SIG-M5 treated with dmso at 0.1 percent for 504 hours (cell line): Measurements from ENCODE around the gene NFKBIL1.
A peak's percentile ranks its signal among the peaks of the same experiment; 100 is the strongest.
"Not testable (repeated sequence)": the region's sequence is repeated elsewhere in the genome, so short reads cannot be mapped to it uniquely, and the experiment has no call there.

ENCODE experiments used
- DNase-seq: peaks from one replicate; lab custom pipeline; 2025; ENCODE audit not compliant: unreplicated experiment; lab: John Stamatoyannopoulos, UW

Gene NFKBIL1

GRCh38 chr6:31579546-31580437, 32.4 kb downstream of the NFKBIL1 start:
- no peak for DNase-seq

GRCh38 chr6:31580438-31580740, 33.0 kb downstream of the NFKBIL1 start:
- DNase-seq = no peak

GRCh38 chr6:31580807-31581433, 33.5 kb downstream of the NFKBIL1 start:
- peak; percentile 77 for DNase-seq

GRCh38 chr6:31581434-31582229, 34.2 kb downstream of the NFKBIL1 start:
- no peak for DNase-seq

- DNase-seq = no peak
Observed at GRCh38 chr6:31582230-31582643, 34.8 kb downstream of the NFKBIL1 start, which contains the start of gene LTB. Gene LTB (minus strand): TSS chr6:31582424. CDS start chr6:31582417, 7 bp downstream.

- DNase-seq = peak; percentile 73
Observed at GRCh38 chr6:31585491-31585890, 38.1 kb downstream of the NFKBIL1 start.

GRCh38 chr6:31586008-31586407, 38.6 kb downstream of the NFKBIL1 start, which contains the start of gene LST1:
Gene LST1 (plus strand): TSS chr6:31586277. CDS start chr6:31587300, 1,023 bp downstream.
- DNase-seq = peak; percentile 97

- peak; percentile 96 for DNase-seq
Observed at GRCh38 chr6:31586599-31587281, 39.3 kb downstream of the NFKBIL1 start.

- no peak for DNase-seq
Observed at GRCh38 chr6:31587791-31588777, 40.7 kb downstream of the NFKBIL1 start.

- DNase-seq = no peak
Observed at GRCh38 chr6:31588871-31589650, 41.7 kb downstream of the NFKBIL1 start.

GRCh38 chr6:31590691-31591090, 43.3 kb downstream of the NFKBIL1 start:
- DNase-seq = not testable (repeated sequence)

- no peak for DNase-seq
Observed at GRCh38 chr6:31592396-31592771, 45.0 kb downstream of the NFKBIL1 start.

- peak; percentile 77 for DNase-seq
Observed at GRCh38 chr6:31597006-31597405, 49.6 kb downstream of the NFKBIL1 start.

- DNase-seq = no peak
Observed at GRCh38 chr6:31607317-31607716, 59.9 kb downstream of the NFKBIL1 start.
